Activated effector memory CD4-positive, alpha-beta T cell treated with Interleukin-2 at 50 U/mL for 16 hours (primary cell): Measurements from ENCODE around the gene UGP2.
"Not testable (repeated sequence)": the region's sequence is repeated elsewhere in the genome, so short reads cannot be mapped to it uniquely, and the experiment has no call there.

Experiments
- DNase-seq: peaks from one replicate; pipeline ENCODE4 v3.0.0-alpha.2; 2020

The UGP2 gene

GRCh38 chr2:63841254-63842022, at the start of gene UGP2:
TSS of gene UGP2 (plus strand) at chr2:63841896. CDS start at chr2:63842186, 290 bp downstream.
- DNase-seq, result peak; percentile 81

- no peak for DNase-seq
Observed at GRCh38 chr2:63792530-63792929, 49.2 kb upstream of the UGP2 start.

GRCh38 chr2:63796366-63796765, 45.3 kb upstream of the UGP2 start:
- no peak for DNase-seq

GRCh38 chr2:63796796-63797195, 44.9 kb upstream of the UGP2 start:
- DNase-seq, result no peak

GRCh38 chr2:63801455-63801854, 40.2 kb upstream of the UGP2 start:
- DNase-seq, result no peak

- DNase-seq, result no peak
Observed at GRCh38 chr2:63805412-63805811, 36.3 kb upstream of the UGP2 start.

GRCh38 chr2:63808036-63808435, 33.7 kb upstream of the UGP2 start:
- DNase-seq, result not testable (repeated sequence)

GRCh38 chr2:63808911-63809310, 32.8 kb upstream of the UGP2 start:
- not testable (repeated sequence) for DNase-seq

- DNase-seq, result no peak
Observed at GRCh38 chr2:63811063-63811462, 30.6 kb upstream of the UGP2 start.

GRCh38 chr2:63811870-63812269, 29.8 kb upstream of the UGP2 start:
- not testable (repeated sequence) for DNase-seq

- no peak for DNase-seq
Observed at GRCh38 chr2:63814114-63814513, 27.6 kb upstream of the UGP2 start.

- no peak for DNase-seq
Observed at GRCh38 chr2:63817382-63817781, 24.3 kb upstream of the UGP2 start.

- no peak for DNase-seq
Observed at GRCh38 chr2:63818271-63818670, 23.4 kb upstream of the UGP2 start.

- no peak for DNase-seq
Observed at GRCh38 chr2:63819256-63819655, 22.4 kb upstream of the UGP2 start.

GRCh38 chr2:63819765-63820717, 21.7 kb upstream of the UGP2 start:
- no peak for DNase-seq

GRCh38 chr2:63820969-63821368, 20.7 kb upstream of the UGP2 start:
- DNase-seq, result no peak

GRCh38 chr2:63821396-63821795, 20.3 kb upstream of the UGP2 start:
- DNase-seq, result no peak

- no peak for DNase-seq
Observed at GRCh38 chr2:63822478-63822877, 19.2 kb upstream of the UGP2 start.

- no peak for DNase-seq
Observed at GRCh38 chr2:63827749-63828148, 13.9 kb upstream of the UGP2 start.

- DNase-seq, result no peak
Observed at GRCh38 chr2:63831176-63831575, 10.5 kb upstream of the UGP2 start.

GRCh38 chr2:63834401-63834800, 7.3 kb upstream of the UGP2 start:
- no peak for DNase-seq

- no peak for DNase-seq
Observed at GRCh38 chr2:63837036-63837594, 4.6 kb upstream of the UGP2 start.

GRCh38 chr2:63840081-63840784, 1.5 kb upstream of the UGP2 start:
- DNase-seq, result no peak
